Endothelial cell of umbilical vein (primary cell): ENCODE measurements around the gene GTF2H3. TPM values are rescaled to one million over a fixed set of nuclear protein-coding genes. Genes with fewer than 3 reads are reported as not detected.

ENCODE experiments used
- BruUV-seq: library from RNA; stranded (reverse); fragments of 400-500 nt; replicated peaks from 2 replicates; lab custom pipeline; 2021; lab: Mats Ljungman, UMichigan
- CTCF ChIA-PET: fragments of 300-600, 350-600 bp; sonication (Branson Sonifier 250); formaldehyde crosslinking; loops from one replicate; lab custom pipeline; 2021; ENCODE audit warnings: antibody characterized with exemption, inconsistent platforms; lab: Charles Lee
- POLR2A ChIA-PET: fragments of 300-600, 350-600 bp; sonication (Branson Sonifier 250); formaldehyde crosslinking; loops from one replicate; lab custom pipeline; 2021; ENCODE audit warnings: antibody characterized with exemption, inconsistent platforms; lab: Charles Lee
- DNase-seq: peaks from one replicate; pipeline ENCODE4 v3.0.0-alpha.2; 2011; ENCODE audit warnings: low read depth, low spot score
- FAIRE-seq: peaks from 2 replicates; lab custom pipeline; 2011; peaks lifted over from hg19 to GRCh38; lab: Jason Lieb, UNC
- H2AFZ ChIP-seq: 2 replicates; pipeline ENCODE4 v1.6.0; 2012; ENCODE audit warnings: low read depth, low read length, control low read depth, inconsistent platforms
- H3K27ac ChIP-seq: 2 replicates; pipeline ENCODE4 v1.5.1; 2011; ENCODE audit warnings: low read depth, mild to moderate bottlenecking, control low read depth, low read length, moderate library complexity; ENCODE audit not compliant: insufficient read depth
- H3K27me3 ChIP-seq, 2 experiments: 2 replicates each; pipeline versions ENCODE4 v1.6.0 to v1.6.1; 2011; ENCODE audit warnings: low read length in 2 of 2, mixed read lengths in 1 of 2; ENCODE audit not compliant: control insufficient read depth in 2 of 2, insufficient read depth in 2 of 2
- H3K36me3 ChIP-seq, 2 experiments: 2 replicates in 1 of 2; 3 replicates in 1 of 2; pipeline ENCODE4 v1.5.1; 2011; ENCODE audit warnings: low read length in 2 of 2, mild to moderate bottlenecking in 1 of 2, moderate library complexity in 1 of 2; ENCODE audit not compliant: control insufficient read depth in 2 of 2, insufficient read depth in 2 of 2; ENCODE audit errors: extremely low read depth in 1 of 2
- H3K4me1 ChIP-seq: 3 replicates; pipeline ENCODE4 v1.5.1; 2011; ENCODE audit warnings: mild to moderate bottlenecking, low read length; ENCODE audit not compliant: control insufficient read depth, insufficient read depth; ENCODE audit errors: extremely low read depth
- H3K4me2 ChIP-seq: 2 replicates; pipeline ENCODE4 v1.6.1; 2011; ENCODE audit warnings: low read length, control low read depth, mixed read lengths; ENCODE audit not compliant: insufficient read depth
- H3K4me3 ChIP-seq, 3 experiments: fragments of 200-600 bp in 1 of 3; sonication (generic), shearing (Covaris generic) in 1 of 3; replicated peaks in 1 of 3; 2 replicates each; pipeline ENCODE4 v1.5.1; 2011 to 2016; ENCODE audit warnings: control low read depth in 3 of 3, low read length in 3 of 3, mild to moderate bottlenecking in 2 of 3, inconsistent platforms in 1 of 3, low read depth in 1 of 3, moderate library complexity in 1 of 3; ENCODE audit not compliant: insufficient read depth in 1 of 3
- H3K79me2 ChIP-seq: 2 replicates; pipeline ENCODE4 v1.6.0; 2012; ENCODE audit warnings: low read length, inconsistent platforms; ENCODE audit not compliant: control insufficient read depth, insufficient read depth
- H3K9ac ChIP-seq: replicated peaks from 2 replicates; pipeline ENCODE3; 2011; ENCODE audit warnings: low read length, control low read depth; ENCODE audit not compliant: insufficient read depth; ENCODE audit errors: extremely low read depth
- H3K9me1 ChIP-seq: replicated peaks from 3 replicates; pipeline ENCODE4 v1.6.0; 2011; ENCODE audit warnings: mild to moderate bottlenecking, low read length; ENCODE audit not compliant: control insufficient read depth, insufficient read depth; ENCODE audit errors: extremely low read depth
- H3K9me3 ChIP-seq: replicated peaks from 2 replicates; pipeline ENCODE4 v1.5.1; 2012; ENCODE audit warnings: low read length, inconsistent platforms; ENCODE audit not compliant: control insufficient read depth, insufficient read depth
- H4K20me1 ChIP-seq: replicated peaks from 2 replicates; pipeline ENCODE3; 2011; ENCODE audit warnings: mild to moderate bottlenecking, low read length; ENCODE audit not compliant: control insufficient read depth, insufficient read depth; ENCODE audit errors: extremely low read depth
- EZH2 ChIP-seq: IDR thresholded peaks from 2 replicates; pipeline ENCODE4 v1.6.1; 2012; ENCODE audit warnings: borderline replicate concordance, low read depth, mild to moderate bottlenecking, moderate library complexity, low read length, inconsistent platforms; ENCODE audit not compliant: severe bottlenecking
- FOS ChIP-seq: IDR thresholded peaks from 2 replicates; pipeline ENCODE4 v1.6.1; 2011; ENCODE audit warnings: mild to moderate bottlenecking, low read length, moderate library complexity, borderline replicate concordance; ENCODE audit not compliant: insufficient read depth
- GATA2 ChIP-seq: IDR thresholded peaks from 2 replicates; pipeline ENCODE4 v1.7.0; 2011; ENCODE audit warnings: low read depth, mild to moderate bottlenecking, moderate library complexity, mixed read lengths, low read length; ENCODE audit not compliant: insufficient read length, insufficient read depth
- JUN ChIP-seq: IDR thresholded peaks from 2 replicates; pipeline ENCODE4 v1.6.1; 2011; ENCODE audit warnings: borderline replicate concordance, low read depth; ENCODE audit not compliant: insufficient read length, insufficient read depth
- MYC ChIP-seq: IDR thresholded peaks from one replicate; pipeline ENCODE4 v1.6.1; 2011; ENCODE audit warnings: mild to moderate bottlenecking, low read depth, low read length
- POLR2A ChIP-seq: IDR thresholded peaks from 2 replicates; pipeline ENCODE4 v1.6.1; 2012; ENCODE audit warnings: low read depth, mild to moderate bottlenecking, control low read depth, low read length
- POLR2AphosphoS5 ChIP-seq: IDR thresholded peaks from 2 replicates; pipeline ENCODE4 v1.6.1; 2012; ENCODE audit warnings: low read depth, mild to moderate bottlenecking, control low read depth, low read length, moderate library complexity; ENCODE audit not compliant: insufficient read depth
- dilution Hi-C: fragments of 300-500 bp; cut with MboI; formaldehyde crosslinking; loops from one replicate; pipeline ENCODE4 v1.15.0; 2019; ENCODE audit warnings: low sequenced_read_pairs; ENCODE audit not compliant: extremely low pct_ligation_motif_present
- intact Hi-C: fragments of 100-400 bp; cut with micrococcal nuclease; formaldehyde crosslinking; loops from one replicate; pipeline ENCODE4 v1.10.0; 2022
- polyA plus RNA-seq, 4 experiments: library from polyadenylated mRNA; depleted of rRNA in 3 of 4; stranded (reverse) in 3 of 4; unstranded in 1 of 4; fragments of >200 nt; gene quantifications; 2 replicates each; pipeline versions ENCODE4 v1.2.1 to v1.2.3, GENCODE V29; 2011 to 2012; ENCODE audit warnings: missing spikeins in 1 of 4
- total RNA-seq: library from RNA; stranded (reverse); gene quantifications from 2 replicates; pipeline ENCODE4 v1.2.3, GENCODE V29; 2021
- TF ChIP-seq, protein P1 (sequence below): IDR thresholded peaks from 2 replicates; pipeline ENCODE4 v1.6.1; 2011; ENCODE audit not compliant: insufficient read depth, insufficient read length
- TF ChIP-seq, protein P2 (sequence below), 2 donors: IDR thresholded peaks; 1 replicate in 1 of 2; 2 replicates in 1 of 2; pipeline ENCODE4 v1.5.1; 2011; ENCODE audit warnings: low read length in 2 of 2, mild to moderate bottlenecking in 2 of 2, moderate library complexity in 2 of 2, control low read depth in 1 of 2, inconsistent platforms in 1 of 2, low read depth in 1 of 2; ENCODE audit not compliant: insufficient read depth in 1 of 2; ENCODE audit errors: extremely low read depth in 1 of 2

Gene GTF2H3
- total and polyA plus RNA-seq, 2 donors (not counting 3 experiments of a cell fraction or from before 2014, with no cell fraction given), result 17.8 to 31.3 TPM

DNA sequence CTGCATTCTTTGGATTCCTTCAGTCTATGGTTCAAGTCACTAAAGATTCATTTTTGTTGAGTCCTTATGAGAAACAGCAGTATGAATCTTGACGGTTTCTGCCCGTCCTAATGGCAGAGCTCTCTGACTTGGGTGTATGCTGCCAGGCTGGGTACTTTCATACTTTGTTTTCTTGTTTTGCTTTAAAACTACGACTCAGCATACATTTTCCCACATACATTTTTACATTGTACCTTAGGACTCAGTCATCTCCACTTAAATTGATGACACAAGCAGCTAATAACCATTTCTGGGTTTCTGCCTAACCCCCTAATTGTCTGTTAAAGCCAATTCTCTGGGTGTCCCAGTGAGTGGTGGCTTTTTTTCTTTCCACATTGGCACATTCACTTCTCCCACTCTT is 36.5 kb upstream of the GTF2H3 start:
- dilution Hi-C loops (no loop called here), intact Hi-C loops (no loop called here)
- peaks cover 1% of the 10 kb centered on the region for H4K20me1 ChIP-seq
- TF ChIP-seq GATA2, result no peak
- TF ChIP-seq, protein P1, sequence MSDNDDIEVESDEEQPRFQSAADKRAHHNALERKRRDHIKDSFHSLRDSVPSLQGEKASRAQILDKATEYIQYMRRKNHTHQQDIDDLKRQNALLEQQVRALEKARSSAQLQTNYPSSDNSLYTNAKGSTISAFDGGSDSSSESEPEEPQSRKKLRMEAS, result no peak
- TF ChIP-seq JUN, result no peak
- TF ChIP-seq EZH2, result no peak
- no peak for TF ChIP-seq POLR2A
- no peak for TF ChIP-seq FOS
- TF ChIP-seq, protein P2, sequence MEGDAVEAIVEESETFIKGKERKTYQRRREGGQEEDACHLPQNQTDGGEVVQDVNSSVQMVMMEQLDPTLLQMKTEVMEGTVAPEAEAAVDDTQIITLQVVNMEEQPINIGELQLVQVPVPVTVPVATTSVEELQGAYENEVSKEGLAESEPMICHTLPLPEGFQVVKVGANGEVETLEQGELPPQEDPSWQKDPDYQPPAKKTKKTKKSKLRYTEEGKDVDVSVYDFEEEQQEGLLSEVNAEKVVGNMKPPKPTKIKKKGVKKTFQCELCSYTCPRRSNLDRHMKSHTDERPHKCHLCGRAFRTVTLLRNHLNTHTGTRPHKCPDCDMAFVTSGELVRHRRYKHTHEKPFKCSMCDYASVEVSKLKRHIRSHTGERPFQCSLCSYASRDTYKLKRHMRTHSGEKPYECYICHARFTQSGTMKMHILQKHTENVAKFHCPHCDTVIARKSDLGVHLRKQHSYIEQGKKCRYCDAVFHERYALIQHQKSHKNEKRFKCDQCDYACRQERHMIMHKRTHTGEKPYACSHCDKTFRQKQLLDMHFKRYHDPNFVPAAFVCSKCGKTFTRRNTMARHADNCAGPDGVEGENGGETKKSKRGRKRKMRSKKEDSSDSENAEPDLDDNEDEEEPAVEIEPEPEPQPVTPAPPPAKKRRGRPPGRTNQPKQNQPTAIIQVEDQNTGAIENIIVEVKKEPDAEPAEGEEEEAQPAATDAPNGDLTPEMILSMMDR (IDR thresholded peaks at IDR 0.05; ENCODE audit: extremely low read depth in 1 of 2, insufficient read depth in 1 of 2, low read depth in 1 of 2, low read length in 2 of 2), result no peak
- no peak for TF ChIP-seq MYC
- no peak for TF ChIP-seq POLR2AphosphoS5
- H3K36me3 ChIP-seq, result peaks cover 9 to 14% of the 10 kb centered on the region in 2 experiments
- no TSS peak for BruUV-seq
- H3K9ac ChIP-seq, result no peak overlapping the region
- no peak overlapping the region for H2AFZ ChIP-seq
- CTCF ChIA-PET, result no interaction called here
- no peaks in the 10 kb centered on the region for H3K27me3 ChIP-seq
- DNase-seq, result no peak
- peaks cover 2% of the 10 kb centered on the region for H3K4me1 ChIP-seq
- POLR2A ChIA-PET, result no interaction called here
- peaks cover 40% of the 10 kb centered on the region for H3K79me2 ChIP-seq
- H3K9me3 ChIP-seq, result no peaks in the 10 kb centered on the region
- H3K27ac ChIP-seq, result no peak overlapping the region
- H3K9me1 ChIP-seq, result no peaks in the 10 kb centered on the region
- FAIRE-seq, result no peak
- no peak overlapping the region for H3K4me3 ChIP-seq
- H3K4me2 ChIP-seq, result no peak overlapping the region
